ENCODE measurements around the gene TJP2.
A peak's percentile ranks its signal among the peaks of the same experiment; 100 is the strongest.

Gene TJP2

GRCh38 chr9:69213647-69214046 lies 39.6 kb downstream of the TJP2 start:
- TF ChIP-seq CTCF (IDR thresholded peaks at IDR 0.05; ENCODE audit: low read depth, low read length) = no peak
- no peak overlapping the region for H3K4me3 ChIP-seq (ENCODE audit: low read depth, low read length)

DNA sequence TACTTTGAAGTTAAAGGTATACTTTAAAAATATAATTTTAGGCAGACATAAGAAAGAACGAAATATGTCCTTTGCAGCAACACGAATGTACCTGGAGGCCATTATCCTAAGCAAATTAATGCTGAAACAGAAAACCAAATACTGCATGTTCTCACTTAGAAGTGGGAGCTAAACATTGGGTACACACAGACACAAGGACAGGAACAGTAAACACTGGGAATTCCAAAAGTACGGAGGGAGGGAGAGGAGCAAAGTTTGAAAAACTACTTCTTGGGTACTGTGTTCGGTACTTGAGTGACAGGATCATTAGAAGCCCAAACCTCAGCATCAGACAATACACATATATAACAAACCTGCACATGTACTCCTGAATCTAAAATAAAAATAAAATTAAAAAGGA lies 40.9 kb downstream of the TJP2 start:
- no peak for TF ChIP-seq CTCF (IDR thresholded peaks at IDR 0.05; ENCODE audit: low read depth, low read length)
- no peak overlapping the region for H3K4me3 ChIP-seq (ENCODE audit: low read depth, low read length)

DNA sequence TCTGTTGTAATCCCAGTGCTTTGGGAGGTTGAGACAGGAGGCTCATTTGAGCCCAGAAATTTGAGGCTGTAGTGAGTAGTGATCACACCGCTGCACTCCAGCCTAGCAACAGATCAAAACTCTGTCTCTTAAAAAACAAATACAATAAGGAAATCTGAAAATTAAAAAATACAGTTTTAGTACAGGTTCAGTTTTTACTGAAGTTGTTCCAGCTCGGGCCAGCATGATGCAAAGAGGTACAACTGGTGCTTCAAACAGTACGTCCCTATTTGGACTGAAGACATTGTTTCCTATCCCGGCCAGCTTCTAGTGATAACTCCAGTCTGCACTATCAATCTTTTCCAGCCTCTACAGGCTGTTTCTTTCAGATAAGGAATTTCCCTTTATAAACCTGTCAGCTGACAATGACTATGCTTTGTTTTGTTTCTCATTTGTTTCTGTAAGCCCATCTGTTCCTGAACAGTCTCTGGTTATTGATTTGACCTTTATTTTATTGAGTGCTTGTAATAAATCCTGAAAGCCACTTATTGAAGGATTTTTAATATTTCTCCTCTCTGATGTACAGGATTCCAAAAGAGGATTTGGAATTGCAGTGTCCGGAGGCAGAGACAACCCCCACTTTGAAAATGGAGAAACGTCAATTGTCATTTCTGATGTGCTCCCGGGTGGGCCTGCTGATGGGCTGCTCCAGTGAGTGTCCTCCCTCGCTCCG lies 41.9 kb downstream of the TJP2 start:
- no peak overlapping the region for H3K4me3 ChIP-seq (ENCODE audit: low read depth, low read length)
- no peak for TF ChIP-seq CTCF (IDR thresholded peaks at IDR 0.05; ENCODE audit: low read depth, low read length)

GRCh38 chr9:69218166-69218565 lies 44.1 kb downstream of the TJP2 start:
- no peak for TF ChIP-seq CTCF (IDR thresholded peaks at IDR 0.05; ENCODE audit: low read depth, low read length)
- no peak overlapping the region for H3K4me3 ChIP-seq (ENCODE audit: low read depth, low read length)

GRCh38 chr9:69221036-69221435 lies 47.0 kb downstream of the TJP2 start:
- H3K4me3 ChIP-seq (ENCODE audit: low read depth, low read length) = no peak overlapping the region
- no peak for TF ChIP-seq CTCF (IDR thresholded peaks at IDR 0.05; ENCODE audit: low read depth, low read length)

GRCh38 chr9:69222970-69223369 lies 48.9 kb downstream of the TJP2 start:
- no peak overlapping the region for H3K4me3 ChIP-seq (ENCODE audit: low read depth, low read length)
- TF ChIP-seq CTCF (IDR thresholded peaks at IDR 0.05; ENCODE audit: low read depth, low read length) = no peak

DNA sequence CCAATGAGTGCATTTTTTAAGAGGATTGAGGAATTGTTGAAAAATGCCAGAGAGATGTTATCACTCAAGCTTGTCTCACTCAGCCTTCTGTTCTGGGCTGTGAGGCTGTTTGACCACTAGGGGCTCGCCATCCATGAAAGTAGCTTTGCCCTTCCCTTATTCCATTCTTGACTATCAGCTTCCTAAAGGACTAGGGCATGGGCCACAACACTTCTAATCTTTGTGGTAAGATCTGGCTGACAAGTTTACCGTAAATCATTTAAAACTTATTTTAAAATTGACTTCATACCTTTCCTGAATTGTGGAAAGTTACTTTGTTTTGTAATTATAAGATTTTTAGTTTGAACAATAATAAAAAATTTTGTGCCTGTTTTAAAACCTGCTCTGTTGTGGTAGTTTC lies 49.5 kb downstream of the TJP2 start:
- H3K4me3 ChIP-seq (ENCODE audit: low read depth, low read length) = no peak overlapping the region
- TF ChIP-seq CTCF (IDR thresholded peaks at IDR 0.05; ENCODE audit: low read depth, low read length) = peak; percentile 69
